Prostate gland (tissue), 2 donors: ENCODE data around the gene TMEM109. TPM values are rescaled to one million over a fixed set of nuclear protein-coding genes. Genes with fewer than 3 reads are reported as not detected.

Experiments used
- DNase-seq: peaks from one replicate; pipeline ENCODE4 v3.0.0-alpha.2; 2019; ENCODE audit warnings: low spot score
- H3K27ac ChIP-seq, 2 donors: fragments of 200-600 bp; sonication (generic); 2 replicates each; pipeline ENCODE4 v1.5.1; 2017 to 2019
- H3K27me3 ChIP-seq: fragments of 200-600 bp; sonication (generic); replicated peaks from 2 replicates; pipeline ENCODE4 v1.5.1; 2019; ENCODE audit not compliant: insufficient read depth
- H3K36me3 ChIP-seq, 2 donors: fragments of 200-600 bp; sonication (generic); 1 replicate in 1 of 2; 2 replicates in 1 of 2; pipeline versions ENCODE4 v1.5.1 to v1.8.1; 2017 to 2019
- H3K4me1 ChIP-seq: fragments of 200-600 bp; sonication (generic); replicated peaks from 2 replicates; pipeline ENCODE4 v1.5.1; 2019
- H3K4me3 ChIP-seq, 2 donors: fragments of 200-600 bp; sonication (generic); 2 replicates each; pipeline ENCODE4 v1.5.1; 2017 to 2019
- H3K9me3 ChIP-seq: fragments of 200-600 bp; sonication (generic); 2 replicates; pipeline ENCODE4 v1.5.1; 2017
- POLR2A ChIP-seq: fragments of 450-650 bp; IDR thresholded peaks from one replicate; pipeline ENCODE4 v1.6.1; 2016; ENCODE audit warnings: antibody characterized with exemption, mild to moderate bottlenecking
- POLR2AphosphoS5 ChIP-seq: sonication (generic); formaldehyde crosslinking; IDR thresholded peaks from one replicate; pipeline ENCODE4 v1.6.1; 2017; ENCODE audit warnings: antibody characterized with exemption
- WGBS: methylation state at CpG from one replicate; pipeline ENCODE4 v1.1.5; 2018; 5-methylcytosine and 5-hydroxymethylcytosine counted together
- intact Hi-C: fragments of 100-400 bp; cut with DNase I; formaldehyde crosslinking; loops from one replicate; pipeline ENCODE4 v1.14.2; 2022
- total RNA-seq, 2 donors: library from RNA; depleted of rRNA; stranded (reverse); fragments of >200 nt; gene quantifications; one replicate each; pipeline ENCODE4 v1.1.0, GENCODE V29; 2016
- TF ChIP-seq, protein P1 (sequence below), 4 experiments: fragments of 200-600 bp in 2 of 4; fragments of 450-650 bp in 2 of 4; sonication (generic) in 2 of 4; IDR thresholded peaks; 1 replicate in 3 of 4; 2 replicates in 1 of 4; pipeline ENCODE4 v1.5.1; 2016 to 2019; ENCODE audit warnings: antibody characterized with exemption in 4 of 4, mild to moderate bottlenecking in 2 of 4, moderate library complexity in 2 of 4

TMEM109 gene
- total RNA-seq, 2 donors from 2014 or later = 106 to 122 TPM

DNA sequence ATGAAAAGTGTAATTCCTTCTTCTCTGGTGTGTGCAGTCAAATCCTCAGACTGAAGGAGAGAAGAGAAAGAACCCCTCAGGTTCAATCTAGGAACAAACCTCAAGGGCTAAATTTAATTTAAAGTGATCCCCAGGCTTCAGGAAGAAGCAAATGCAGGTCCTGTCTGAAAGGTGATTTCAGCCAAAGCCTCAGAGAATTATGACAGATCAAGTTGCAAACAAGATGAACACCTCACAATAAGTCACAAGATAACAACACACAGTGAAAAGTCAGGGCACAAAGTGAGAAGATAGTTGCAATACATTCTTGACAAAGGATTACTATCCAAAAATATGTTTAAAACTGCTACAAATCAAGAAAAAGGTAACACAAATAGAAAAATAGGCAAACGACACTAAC is 34.9 kb upstream of the TMEM109 start:
- 93% methylated on average over 1 of the region's 1 CpG for WGBS
- peak overlapping the region; percentile 59 to 65 for H3K27ac ChIP-seq
- H3K4me3 ChIP-seq = no peak overlapping the region
- no peaks in the 10 kb centered on the region for H3K4me1 ChIP-seq
- H3K27me3 ChIP-seq = no peaks in the 10 kb centered on the region
- intact Hi-C loops = loop anchor here (5.0 kb wide), 1 partner anchor 37 kb away; the partner anchor contains the start of gene CCDC86
- no peak for DNase-seq
- H3K36me3 ChIP-seq = no peaks in the 10 kb centered on the region
- TF ChIP-seq, protein P1, sequence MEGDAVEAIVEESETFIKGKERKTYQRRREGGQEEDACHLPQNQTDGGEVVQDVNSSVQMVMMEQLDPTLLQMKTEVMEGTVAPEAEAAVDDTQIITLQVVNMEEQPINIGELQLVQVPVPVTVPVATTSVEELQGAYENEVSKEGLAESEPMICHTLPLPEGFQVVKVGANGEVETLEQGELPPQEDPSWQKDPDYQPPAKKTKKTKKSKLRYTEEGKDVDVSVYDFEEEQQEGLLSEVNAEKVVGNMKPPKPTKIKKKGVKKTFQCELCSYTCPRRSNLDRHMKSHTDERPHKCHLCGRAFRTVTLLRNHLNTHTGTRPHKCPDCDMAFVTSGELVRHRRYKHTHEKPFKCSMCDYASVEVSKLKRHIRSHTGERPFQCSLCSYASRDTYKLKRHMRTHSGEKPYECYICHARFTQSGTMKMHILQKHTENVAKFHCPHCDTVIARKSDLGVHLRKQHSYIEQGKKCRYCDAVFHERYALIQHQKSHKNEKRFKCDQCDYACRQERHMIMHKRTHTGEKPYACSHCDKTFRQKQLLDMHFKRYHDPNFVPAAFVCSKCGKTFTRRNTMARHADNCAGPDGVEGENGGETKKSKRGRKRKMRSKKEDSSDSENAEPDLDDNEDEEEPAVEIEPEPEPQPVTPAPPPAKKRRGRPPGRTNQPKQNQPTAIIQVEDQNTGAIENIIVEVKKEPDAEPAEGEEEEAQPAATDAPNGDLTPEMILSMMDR (IDR thresholded peaks at IDR 0.05) = no peak
- no peak for TF ChIP-seq POLR2A
- H3K9me3 ChIP-seq = no peaks in the 10 kb centered on the region

DNA sequence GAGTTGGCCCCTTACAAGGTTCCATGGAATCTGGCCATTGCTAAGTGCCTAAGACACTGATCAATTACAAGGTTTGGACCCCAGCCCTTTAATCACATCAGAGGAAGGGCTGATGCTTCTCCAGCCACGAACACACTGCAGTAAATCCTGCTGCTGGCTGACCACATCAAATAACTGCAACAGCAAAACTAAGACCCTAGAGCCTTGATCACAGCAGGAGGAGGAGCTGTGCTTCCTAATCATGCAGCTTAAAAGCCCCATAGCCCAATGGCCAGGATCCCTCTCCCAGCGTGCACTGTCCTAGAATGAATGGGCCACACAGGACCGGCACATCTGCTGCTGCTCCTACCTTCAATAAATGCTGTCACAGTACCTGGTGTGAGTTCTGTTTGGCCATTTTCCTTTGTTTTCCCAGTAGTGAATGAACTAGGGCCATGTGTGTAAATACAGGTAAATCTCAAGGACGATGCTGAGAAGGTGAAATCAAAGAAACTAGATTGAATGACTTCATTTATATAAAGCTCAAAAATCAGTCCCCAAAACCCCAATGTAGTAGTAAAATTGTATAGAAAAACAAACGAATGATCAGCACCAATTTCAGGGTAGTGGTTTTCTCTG is 33.9 kb upstream of the TMEM109 start:
- WGBS = 61% methylated on average over 5 of the region's 5 CpGs

DNA sequence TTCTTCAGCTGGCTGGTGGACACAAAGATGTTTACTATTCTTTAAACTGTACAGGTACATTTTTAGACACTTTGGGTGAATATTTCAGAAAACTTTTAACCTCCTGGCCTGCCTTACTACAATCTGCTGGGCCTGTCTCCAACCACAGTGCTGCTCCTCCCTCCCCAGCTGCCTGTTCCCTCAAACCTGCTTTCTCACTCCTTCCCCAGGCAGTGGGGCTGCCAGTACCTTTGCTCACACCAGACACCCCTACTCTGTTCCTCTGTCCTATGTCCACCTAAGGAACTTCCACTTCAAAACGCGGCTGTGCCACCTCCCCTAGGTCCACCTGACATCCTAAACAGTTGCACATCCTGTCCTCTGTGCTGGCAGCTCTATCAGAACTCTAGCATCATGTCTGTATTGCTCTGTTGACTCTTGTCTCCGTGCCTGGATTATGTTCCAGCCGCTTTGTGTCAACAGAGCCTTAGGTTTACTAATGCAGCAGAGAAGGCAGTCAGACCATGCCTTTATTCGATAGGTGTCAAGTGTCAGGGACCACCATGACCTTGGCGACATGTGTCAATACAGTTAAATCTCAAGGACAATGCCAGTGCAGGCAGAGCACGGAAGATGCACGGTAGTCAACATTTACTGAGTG is 33.2 kb upstream of the TMEM109 start:
- no peaks in the 10 kb centered on the region for H3K9me3 ChIP-seq
- no peaks in the 10 kb centered on the region for H3K36me3 ChIP-seq
- no peak overlapping the region for H3K4me3 ChIP-seq
- no peaks in the 10 kb centered on the region for H3K27me3 ChIP-seq
- H3K27ac ChIP-seq = peak overlapping the region; percentile 50 to 65
- peak; percentile 91 for TF ChIP-seq POLR2AphosphoS5
- TF ChIP-seq, protein P1 (IDR thresholded peaks at IDR 0.05) = no peak
- intact Hi-C loops = no loop called here
- peak; percentile 75 for DNase-seq
- H3K4me1 ChIP-seq = no peaks in the 10 kb centered on the region
- WGBS = 36% methylated on average over 8 of the region's 8 CpGs

More for the DNA sequence above, 33.9 kb upstream of the TMEM109 start:
- Histone ChIP-seq H3K27me3 (no peaks in the 10 kb centered on the region), H3K36me3 (no peaks in the 10 kb centered on the region), H3K9me3 (no peaks in the 10 kb centered on the region), H3K4me1 (no peaks in the 10 kb centered on the region), H3K4me3 (no peak overlapping the region), H3K27ac (peak overlapping the region; percentile 50 to 65)
- intact Hi-C loops = loop anchor here (5.0 kb wide), 1 partner anchor 38 kb away; the partner anchor contains the start of gene CCDC86
- TF ChIP-seq, protein P1 (IDR thresholded peaks at IDR 0.05) = no peak
- TF ChIP-seq POLR2A (no peak), POLR2AphosphoS5 (no peak)
- no peak for DNase-seq

DNA sequence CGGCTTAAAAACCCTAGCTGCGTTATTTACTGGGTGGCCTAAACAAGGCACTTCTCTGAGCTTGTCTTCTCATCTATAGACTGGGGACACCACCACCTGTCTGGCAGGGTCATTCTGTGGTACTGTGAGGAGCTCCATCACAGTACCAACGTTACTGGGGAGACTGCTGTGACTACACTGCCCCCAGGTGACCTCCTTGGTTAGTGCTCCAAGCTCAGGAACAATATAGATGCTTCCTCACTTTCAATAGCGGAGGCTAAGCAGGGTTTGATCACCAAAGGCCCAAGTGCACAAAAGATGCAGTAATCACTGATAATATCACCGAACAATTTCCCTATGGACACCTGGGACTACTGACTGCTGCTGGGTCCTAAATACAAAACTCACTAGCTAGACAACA is 26.4 kb upstream of the TMEM109 start:
- Histone ChIP-seq H3K27me3 (no peaks in the 10 kb centered on the region), H3K4me3 (no peak overlapping the region), H3K9me3 (no peaks in the 10 kb centered on the region), H3K4me1 (no peaks in the 10 kb centered on the region), H3K27ac (no peak overlapping the region), H3K36me3 (no peaks in the 10 kb centered on the region)
- intact Hi-C loops = no loop called here
- WGBS = 53% methylated on average over 5 of the region's 5 CpGs
- peak; percentile 38 for DNase-seq
- TF ChIP-seq, protein P1 (IDR thresholded peaks at IDR 0.05) = peak in 3 of 4 experiments; percentile 38 to 56 (median 55)
- TF ChIP-seq POLR2A = no peak

DNA sequence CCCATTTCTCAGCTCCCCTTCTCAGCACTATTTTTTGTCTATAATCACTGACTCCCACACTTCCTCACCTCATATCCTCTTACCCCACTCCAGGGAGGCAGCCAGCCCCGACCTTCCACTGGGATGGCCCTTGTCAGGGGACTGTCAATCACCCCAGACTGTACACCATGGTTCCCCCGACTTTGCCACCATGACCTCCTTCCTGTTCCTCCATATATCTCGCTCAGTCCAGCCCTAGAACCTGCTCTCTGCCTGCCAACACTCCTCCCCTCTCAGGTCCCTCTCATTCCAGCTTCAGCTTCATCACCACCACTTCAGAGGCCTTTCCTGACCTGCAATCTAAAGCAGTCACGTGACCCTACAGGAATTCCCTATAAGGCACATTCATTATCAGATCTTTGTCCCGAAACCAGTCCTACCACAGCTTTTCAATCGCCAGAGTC is 24.1 kb upstream of the TMEM109 start:
- no peaks in the 10 kb centered on the region for H3K36me3 ChIP-seq
- H3K27ac ChIP-seq = no peak overlapping the region
- peaks cover 3% of the 10 kb centered on the region for H3K4me1 ChIP-seq
- no peak overlapping the region for H3K4me3 ChIP-seq
- TF ChIP-seq POLR2A (no peak), POLR2AphosphoS5 (peak; percentile 7)
- no peaks in the 10 kb centered on the region for H3K27me3 ChIP-seq
- intact Hi-C loops = no loop called here
- no peaks in the 10 kb centered on the region for H3K9me3 ChIP-seq
- 49% methylated on average over 6 of the region's 6 CpGs for WGBS
- no peak for DNase-seq
